Fibroblast of villous mesenchyme (primary cell): ENCODE data around the gene PCNX2. TPM values are rescaled to one million over a fixed set of nuclear protein-coding genes. Genes with fewer than 3 reads are reported as not detected.

Experiments
- DNase-seq: peaks from one replicate; pipeline ENCODE4 v3.0.0-alpha.2; 2010; ENCODE audit warnings: low read depth
- H3K4me3 ChIP-seq: 2 replicates; pipeline ENCODE4 v1.5.1; 2011; ENCODE audit warnings: low read depth, mild to moderate bottlenecking, low read length
- total RNA-seq: library from RNA; depleted of rRNA; stranded (reverse); fragments of >200 nt; gene quantifications from 2 replicates; pipeline ENCODE4 v1.2.3, GENCODE V29; 2012
- TF ChIP-seq, protein P1 (sequence below): IDR thresholded peaks from 2 replicates; pipeline ENCODE4 v1.5.1; 2012; ENCODE audit warnings: low read depth, mild to moderate bottlenecking, low read length; ENCODE audit not compliant: insufficient read depth

PCNX2 gene
- total RNA-seq, 1 donor, result 38.4 TPM

DNA sequence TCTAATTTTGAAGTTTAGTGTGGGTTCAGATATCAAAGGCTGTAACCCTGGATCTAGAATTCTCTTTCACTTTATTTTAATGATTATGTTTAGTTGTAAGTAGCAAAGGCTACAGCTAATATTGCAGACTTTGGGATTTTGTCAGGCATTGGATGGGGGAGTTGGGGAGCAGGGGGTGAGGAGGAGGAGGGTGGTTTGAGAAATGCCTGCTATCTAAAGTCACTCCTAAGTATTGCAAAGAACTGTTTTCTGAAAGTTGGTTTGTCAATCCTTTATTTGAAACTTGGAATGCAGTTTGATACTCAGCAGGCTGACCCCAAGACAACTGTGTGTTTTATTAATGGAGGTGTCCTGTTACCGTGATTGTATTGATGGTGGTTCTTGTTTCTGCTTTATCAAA, 343.9 kb downstream of the PCNX2 start:
- TF ChIP-seq, protein P1, sequence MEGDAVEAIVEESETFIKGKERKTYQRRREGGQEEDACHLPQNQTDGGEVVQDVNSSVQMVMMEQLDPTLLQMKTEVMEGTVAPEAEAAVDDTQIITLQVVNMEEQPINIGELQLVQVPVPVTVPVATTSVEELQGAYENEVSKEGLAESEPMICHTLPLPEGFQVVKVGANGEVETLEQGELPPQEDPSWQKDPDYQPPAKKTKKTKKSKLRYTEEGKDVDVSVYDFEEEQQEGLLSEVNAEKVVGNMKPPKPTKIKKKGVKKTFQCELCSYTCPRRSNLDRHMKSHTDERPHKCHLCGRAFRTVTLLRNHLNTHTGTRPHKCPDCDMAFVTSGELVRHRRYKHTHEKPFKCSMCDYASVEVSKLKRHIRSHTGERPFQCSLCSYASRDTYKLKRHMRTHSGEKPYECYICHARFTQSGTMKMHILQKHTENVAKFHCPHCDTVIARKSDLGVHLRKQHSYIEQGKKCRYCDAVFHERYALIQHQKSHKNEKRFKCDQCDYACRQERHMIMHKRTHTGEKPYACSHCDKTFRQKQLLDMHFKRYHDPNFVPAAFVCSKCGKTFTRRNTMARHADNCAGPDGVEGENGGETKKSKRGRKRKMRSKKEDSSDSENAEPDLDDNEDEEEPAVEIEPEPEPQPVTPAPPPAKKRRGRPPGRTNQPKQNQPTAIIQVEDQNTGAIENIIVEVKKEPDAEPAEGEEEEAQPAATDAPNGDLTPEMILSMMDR, result no peak
- DNase-seq, result no peak

GRCh38 chr1:232951180-232951579, 344.3 kb downstream of the PCNX2 start:
- H3K4me3 ChIP-seq, result peak overlapping the region; percentile 87
- no peak for DNase-seq
- TF ChIP-seq, protein P1, result no peak

More for the DNA sequence above, 343.9 kb downstream of the PCNX2 start:
- H3K4me3 ChIP-seq, result peak overlapping the region; percentile 87

- DNase-seq, result peak; percentile 90
- H3K4me3 ChIP-seq, result peak within 1 kb of the TSS; percentile 87
- TF ChIP-seq, protein P1, result no peak
These were observed 345.0 kb downstream of the PCNX2 start, which contains the start of gene NTPCR for GRCh38 chr1:232950197-232951176. Gene NTPCR, plus strand, starts transcription at chr1:232950611. Its CDS starts 100 bp downstream, at chr1:232950711.

DNA sequence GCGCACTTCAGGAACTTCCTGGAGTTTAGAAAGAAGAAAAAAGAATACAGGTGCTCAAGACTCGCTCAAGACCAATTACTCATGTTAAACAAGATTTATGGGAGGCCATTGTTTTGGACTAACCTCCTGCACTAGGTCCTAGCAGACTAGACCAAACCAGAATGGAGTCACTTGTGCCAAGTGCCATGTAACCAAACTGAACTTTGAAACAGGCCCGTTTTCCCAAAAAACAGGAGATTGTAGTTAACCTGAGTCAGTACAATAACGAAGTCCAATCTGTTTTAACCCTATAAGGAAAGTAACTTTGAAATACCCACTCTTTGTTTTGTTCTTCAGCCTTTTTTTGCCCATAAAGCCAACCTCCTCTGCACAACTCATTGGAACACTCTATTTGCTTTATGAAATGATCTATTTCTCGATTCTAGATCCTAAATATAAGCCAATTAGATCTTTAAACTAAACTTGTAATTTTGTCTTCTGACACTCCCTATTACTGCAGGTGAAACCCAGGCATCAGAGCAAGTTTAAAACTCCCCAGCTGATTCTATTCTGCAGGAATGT, 345.8 kb downstream of the PCNX2 start:
- no peak for DNase-seq
- H3K4me3 ChIP-seq, result peak overlapping the region; percentile 87
- TF ChIP-seq, protein P1, result no peak

- TF ChIP-seq, protein P1, result no peak
- no peak overlapping the region for H3K4me3 ChIP-seq
- DNase-seq, result no peak
These were observed 351.2 kb downstream of the PCNX2 start for GRCh38 chr1:232944347-232944746.

GRCh38 chr1:232943679-232944252, 351.8 kb downstream of the PCNX2 start:
- H3K4me3 ChIP-seq, result no peak overlapping the region
- DNase-seq, result no peak
- TF ChIP-seq, protein P1, result no peak
